Mesendoderm (in vitro differentiated cells): ENCODE measurements around the gene ZNF586.
A peak's percentile ranks its signal among the peaks of the same experiment; 100 is the strongest.
"Not testable (repeated sequence)": the region's sequence is repeated elsewhere in the genome, so short reads cannot be mapped to it uniquely, and the experiment has no call there.

Experiments
- DNase-seq: peaks from one replicate; pipeline ENCODE4 v3.0.0; 2013
- H2AK5ac ChIP-seq: 2 replicates; pipeline ENCODE4 v1.6.1; 2013; ENCODE audit warnings: low read length, inconsistent platforms
- H2BK120ac ChIP-seq: 2 replicates; pipeline ENCODE4 v1.6.1; 2013; ENCODE audit warnings: low read depth, mild to moderate bottlenecking, low read length, moderate library complexity, mixed read lengths
- H2BK15ac ChIP-seq: replicated peaks from 2 replicates; pipeline ENCODE4 v1.6.1; 2013; ENCODE audit warnings: low read depth, mild to moderate bottlenecking, moderate library complexity
- H2BK5ac ChIP-seq: 2 replicates; pipeline ENCODE4 v1.6.1; 2013; ENCODE audit warnings: low read length, inconsistent platforms
- H3K18ac ChIP-seq: 2 replicates; pipeline ENCODE4 v1.6.1; 2013; ENCODE audit warnings: mild to moderate bottlenecking, low read length, mixed read lengths
- H3K23ac ChIP-seq: one replicate; pipeline ENCODE4 v1.6.1; 2013; ENCODE audit warnings: low read length
- H3K27ac ChIP-seq: 2 replicates; pipeline ENCODE4 v1.5.1; 2013; ENCODE audit warnings: low read depth, mild to moderate bottlenecking, inconsistent platforms, low read length, moderate library complexity
- H3K27me3 ChIP-seq: 2 replicates; pipeline ENCODE4 v1.6.1; 2013; ENCODE audit warnings: low read length, control low read depth, mild to moderate bottlenecking, inconsistent platforms; ENCODE audit not compliant: insufficient read depth, poor library complexity
- H3K36me3 ChIP-seq: 2 replicates; pipeline ENCODE4 v1.6.1; 2013; ENCODE audit warnings: low read length, inconsistent platforms; ENCODE audit not compliant: control insufficient read depth, insufficient read depth
- H3K4ac ChIP-seq: one replicate; pipeline ENCODE4 v1.6.1; 2013; ENCODE audit warnings: low read depth, mild to moderate bottlenecking, low read length, moderate library complexity
- H3K4me1 ChIP-seq: 2 replicates; pipeline ENCODE4 v1.6.1; 2013; ENCODE audit warnings: low read depth, low read length, inconsistent platforms; ENCODE audit not compliant: control insufficient read depth
- H3K4me2 ChIP-seq: 2 replicates; pipeline ENCODE4 v1.6.1; 2013; ENCODE audit warnings: low read length
- H3K4me3 ChIP-seq: 2 replicates; pipeline ENCODE4 v1.5.1; 2013; ENCODE audit warnings: mild to moderate bottlenecking, low read length
- H3K56ac ChIP-seq: one replicate; pipeline ENCODE4 v1.6.1; 2013; ENCODE audit warnings: low read length
- H3K79me1 ChIP-seq: 2 replicates; pipeline ENCODE4 v1.6.1; 2013; ENCODE audit warnings: low read length, inconsistent platforms
- H3K79me2 ChIP-seq: 2 replicates; pipeline ENCODE4 v1.6.1; 2013; ENCODE audit warnings: mild to moderate bottlenecking, low read length; ENCODE audit not compliant: control insufficient read depth, insufficient read depth
- H3K9ac ChIP-seq: 2 replicates; pipeline ENCODE4 v1.6.1; 2013; ENCODE audit warnings: low read length, inconsistent platforms
- H4K5ac ChIP-seq: one replicate; pipeline ENCODE4 v1.6.1; 2013; ENCODE audit warnings: low read length
- H4K8ac ChIP-seq: one replicate; pipeline ENCODE4 v1.6.1; 2013; ENCODE audit warnings: low read depth, mild to moderate bottlenecking, control low read depth, low read length, moderate library complexity
- WGBS: extraction: QIAGEN DNeasy Blood & Tissue Kit; methylation state at CpG from one replicate; pipeline ENCODE4 v1.1.7; 2013; ENCODE audit warnings: low lambda C conversion rate, missing lambda C conversion rate; ENCODE audit not compliant: insufficient coverage; ENCODE audit errors: extremely low coverage; 5-methylcytosine and 5-hydroxymethylcytosine counted together

Gene ZNF586

DNA sequence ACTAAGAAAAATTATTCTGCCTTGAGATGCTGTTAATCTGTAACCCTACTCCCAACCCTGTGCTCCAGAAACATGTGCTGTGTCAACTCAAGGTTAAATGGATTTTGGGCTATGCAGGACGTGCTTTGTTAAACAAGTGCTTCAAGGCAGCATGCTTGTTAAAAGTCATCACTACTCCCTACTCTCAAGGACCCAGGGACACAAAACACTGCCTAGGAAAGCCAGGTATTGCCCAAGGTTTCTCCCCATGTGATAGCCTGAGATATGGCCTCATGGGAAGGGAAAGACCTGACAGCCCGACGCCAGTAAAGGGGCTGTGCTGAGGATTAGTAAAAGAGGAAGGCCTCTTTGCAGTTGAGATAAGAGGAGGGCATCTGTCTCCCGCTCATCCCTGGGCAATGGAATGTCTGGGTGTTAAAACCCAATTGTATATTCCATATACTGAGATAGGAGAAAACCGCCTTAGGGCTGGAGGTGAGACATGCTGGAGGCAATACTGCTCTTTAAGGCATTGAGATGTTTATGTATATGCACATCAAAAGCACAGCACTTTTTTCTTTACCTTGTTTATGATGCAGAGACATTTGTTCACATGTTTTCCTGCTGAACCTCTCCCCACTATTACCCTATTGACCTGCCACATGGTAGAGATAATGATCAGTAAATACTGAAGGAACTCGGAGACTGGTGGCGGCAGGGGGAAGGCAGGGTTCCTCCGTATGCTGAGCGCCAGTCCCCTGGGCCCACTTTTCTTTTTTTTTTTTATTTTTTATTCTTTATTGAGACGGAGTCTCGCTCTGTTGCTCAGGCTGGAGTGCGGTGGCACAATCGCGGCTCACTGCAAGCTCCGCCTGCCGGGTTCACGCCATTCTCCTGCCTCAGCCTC lies 41.2 kb downstream of the ZNF586 start:
- not testable (repeated sequence) for H2BK120ac ChIP-seq, H4K8ac ChIP-seq, H3K23ac ChIP-seq, H3K56ac ChIP-seq, H3K4me2 ChIP-seq, H2BK5ac ChIP-seq, H3K9ac ChIP-seq, H3K4ac ChIP-seq, H3K4me1 ChIP-seq, H2AK5ac ChIP-seq, H3K36me3 ChIP-seq, H2BK15ac ChIP-seq, H4K5ac ChIP-seq, H3K18ac ChIP-seq, H3K4me3 ChIP-seq, H3K27me3 ChIP-seq
- Histone ChIP-seq H3K27ac (peak overlapping the region; percentile 13), H3K79me1 (peaks cover 13% of the 10 kb centered on the region), H3K79me2 (peaks cover 32% of the 10 kb centered on the region)
- no CpG with 5 or more reads among the region's 17 CpGs for WGBS
- peak; percentile 95 for DNase-seq

DNA sequence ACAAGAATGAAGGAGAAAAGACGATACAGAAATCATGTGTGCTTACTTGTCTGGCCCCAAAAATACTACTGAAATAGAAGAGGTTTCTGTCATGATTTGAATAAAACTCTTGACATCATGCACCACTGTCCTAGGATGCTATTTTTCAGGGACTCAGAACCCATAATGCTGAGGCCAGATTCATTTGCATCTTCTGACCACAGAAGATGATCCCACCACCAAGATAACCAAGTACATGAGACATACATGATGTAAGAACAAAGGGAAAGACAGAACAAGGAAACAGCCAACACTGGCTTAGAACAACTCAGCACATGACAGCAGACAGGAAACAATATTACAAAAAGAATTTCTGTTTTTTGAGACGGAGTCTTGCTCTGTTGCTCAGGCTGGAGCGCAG lies 42.8 kb downstream of the ZNF586 start:
- H2BK15ac ChIP-seq: no peak overlapping the region
- H3K4me2 ChIP-seq: peak overlapping the region; percentile 23
- peaks cover 5% of the 10 kb centered on the region for H3K36me3 ChIP-seq
- H2BK5ac ChIP-seq: no peak overlapping the region
- no CpG with 5 or more reads among the region's 3 CpGs for WGBS
- no peak overlapping the region for H3K27ac ChIP-seq
- H3K79me2 ChIP-seq: peaks cover 30% of the 10 kb centered on the region
- no peak overlapping the region for H4K5ac ChIP-seq
- H2BK120ac ChIP-seq: no peak overlapping the region
- no peak overlapping the region for H3K56ac ChIP-seq
- no peak overlapping the region for H3K4me3 ChIP-seq
- H3K9ac ChIP-seq: no peak overlapping the region
- H3K23ac ChIP-seq: no peak overlapping the region
- H3K4ac ChIP-seq: no peak overlapping the region
- H4K8ac ChIP-seq: no peak overlapping the region
- H2AK5ac ChIP-seq: no peak overlapping the region
- peaks cover 3% of the 10 kb centered on the region for H3K4me1 ChIP-seq
- peaks cover 12% of the 10 kb centered on the region for H3K79me1 ChIP-seq
- no peak overlapping the region for H3K18ac ChIP-seq
- no peak for DNase-seq
- no peaks in the 10 kb centered on the region for H3K27me3 ChIP-seq

DNA sequence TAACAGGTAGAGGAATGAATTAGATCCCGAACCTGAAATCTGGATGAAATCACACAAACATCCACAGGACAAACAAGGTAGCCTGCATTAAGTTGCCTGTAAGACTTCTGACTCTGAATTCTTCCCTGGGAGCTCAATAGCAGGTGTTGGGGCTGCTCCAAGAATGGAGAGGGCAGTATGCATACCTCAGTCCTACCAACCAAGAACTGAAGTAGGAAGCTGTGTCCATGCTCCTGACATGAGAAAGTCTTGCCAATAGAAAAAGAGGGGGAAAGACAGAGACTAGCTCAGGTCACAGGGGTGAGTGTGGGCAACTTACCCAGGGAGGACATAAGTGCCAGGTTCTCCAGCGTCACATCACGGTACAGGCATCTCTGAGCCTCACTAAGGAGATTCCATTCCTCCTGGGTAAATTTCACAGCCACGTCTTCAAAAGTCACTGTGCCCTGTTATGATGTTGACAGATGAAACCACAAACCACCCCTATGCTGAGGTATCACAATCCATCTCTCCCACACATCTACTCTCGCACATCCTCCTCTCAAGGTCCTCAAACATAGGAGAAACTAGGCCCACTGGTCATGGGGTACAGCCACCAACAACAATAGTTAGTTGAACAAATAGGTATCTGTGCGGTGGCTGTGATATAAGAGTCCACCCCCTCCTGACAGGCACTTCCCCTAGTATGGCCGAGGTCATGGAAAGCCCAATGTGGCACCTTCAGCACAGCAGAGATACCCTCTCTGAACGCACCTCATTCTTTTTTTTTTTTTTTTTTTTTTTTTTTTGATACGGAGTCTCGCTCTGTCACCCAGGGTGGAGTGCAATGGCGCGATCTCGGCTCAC lies 43.7 kb downstream of the ZNF586 start:
- H2BK120ac ChIP-seq, H3K4me2 ChIP-seq, H3K4ac ChIP-seq, H3K4me1 ChIP-seq, H4K8ac ChIP-seq, H3K27ac ChIP-seq, H3K56ac ChIP-seq, H2BK5ac ChIP-seq, DNase-seq, H3K23ac ChIP-seq, H2AK5ac ChIP-seq, H3K18ac ChIP-seq, H4K5ac ChIP-seq, H3K27me3 ChIP-seq, H3K36me3 ChIP-seq, H3K4me3 ChIP-seq, H2BK15ac ChIP-seq: not testable (repeated sequence)
- Histone ChIP-seq H3K9ac (peak overlapping the region; percentile 42), H3K79me2 (peaks cover 28% of the 10 kb centered on the region), H3K79me1 (peaks cover 11% of the 10 kb centered on the region)
- WGBS: no CpG with 5 or more reads among the region's 13 CpGs

DNA sequence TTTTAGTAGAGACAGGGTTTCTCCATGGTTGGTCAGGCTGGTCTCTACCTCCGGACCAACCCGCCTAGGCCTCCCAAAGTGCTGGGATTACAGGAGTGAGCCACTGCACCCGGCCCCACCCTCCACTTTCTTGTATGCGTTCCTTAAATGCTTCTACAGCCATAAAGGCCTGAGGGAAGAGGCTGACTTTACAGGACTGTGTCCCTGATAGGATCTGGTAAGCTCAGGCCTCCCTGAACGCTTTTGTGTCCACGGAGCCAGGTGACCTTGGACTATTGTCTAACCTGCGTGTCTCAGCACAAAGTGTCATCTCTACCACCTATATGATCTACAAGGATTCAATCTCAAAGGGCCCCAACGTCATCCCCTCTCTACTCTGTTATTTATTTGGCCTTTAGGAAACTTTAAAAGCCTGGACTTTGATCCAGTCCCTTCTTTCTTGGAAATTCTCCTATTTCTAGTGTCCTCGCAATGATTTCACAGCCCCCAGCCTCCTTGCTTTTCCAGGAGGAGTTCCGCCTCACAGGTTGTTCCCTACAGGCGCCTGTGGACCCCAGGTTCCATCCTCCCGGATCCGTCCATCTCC lies 44.5 kb downstream of the ZNF586 start:
- Histone ChIP-seq H2BK15ac (no peak overlapping the region), H4K8ac (no peak overlapping the region), H3K9ac (peak overlapping the region; percentile 94), H3K27me3 (no peaks in the 10 kb centered on the region), H3K4me3 (peak overlapping the region; percentile 87), H4K5ac (no peak overlapping the region), H3K23ac (no peak overlapping the region), H3K56ac (peak overlapping the region; percentile 98), H3K4me2 (peak overlapping the region; percentile 60), H3K4ac (peak overlapping the region; percentile 28), H3K4me1 (peaks cover 3% of the 10 kb centered on the region), H3K18ac (peak overlapping the region; percentile 35), H3K27ac (no peak overlapping the region), H2BK120ac (no peak overlapping the region), H3K79me2 (peaks cover 28% of the 10 kb centered on the region), H2BK5ac (peak overlapping the region; percentile 86), H3K79me1 (peaks cover 7% of the 10 kb centered on the region), H2AK5ac (no peak overlapping the region), H3K36me3 (peaks cover 1% of the 10 kb centered on the region)
- peak; percentile 65 for DNase-seq
- WGBS: no CpG with 5 or more reads among the region's 13 CpGs

DNA sequence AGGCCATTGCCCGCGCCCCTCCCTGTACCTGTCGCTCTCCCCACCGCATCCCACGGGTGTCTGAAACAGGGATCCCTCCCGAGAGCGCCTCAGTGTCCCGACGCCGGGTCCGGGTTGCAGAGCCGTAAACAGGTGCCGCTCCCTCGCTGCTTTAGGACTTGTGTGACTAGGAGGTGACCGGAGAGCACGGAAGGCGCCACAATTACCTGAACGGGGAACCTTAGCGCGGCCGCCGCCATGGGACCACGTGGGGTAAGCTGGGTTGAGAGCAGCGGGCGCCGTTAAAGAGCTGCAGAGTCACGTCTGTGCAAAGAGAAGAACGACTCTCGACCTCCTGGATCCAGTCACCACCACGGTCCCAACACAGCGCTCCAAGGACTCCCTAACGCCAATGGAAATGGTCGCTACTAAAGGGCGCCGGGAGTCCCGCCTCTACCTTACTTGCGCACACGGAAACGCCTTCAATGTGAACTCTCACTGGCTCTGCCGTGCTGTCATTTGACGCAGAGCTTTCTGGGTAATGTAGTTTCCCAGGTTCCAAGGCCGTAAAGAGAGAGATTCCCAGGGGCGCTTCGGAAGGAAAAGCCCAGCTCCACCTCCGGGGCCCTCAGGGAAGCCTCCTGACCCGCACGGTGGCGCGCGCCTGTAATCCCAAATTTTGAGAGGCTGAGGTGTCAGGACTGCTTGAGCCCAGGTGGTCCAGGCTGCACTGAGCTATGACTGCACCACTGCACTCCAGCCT lies 45.2 kb downstream of the ZNF586 start, which contains the start of gene ZNF552:
TSS of gene ZNF552 (minus strand) at position 409 of the 742 bp plus-strand sequence. CDS start at position 239, 170 bp downstream.
- peak within 1 kb of the TSS; percentile 60 for H3K4me2 ChIP-seq
- H3K79me1 ChIP-seq: peaks cover 6% of the 10 kb centered on the region
- no CpG with 5 or more reads among the region's 50 CpGs for WGBS
- peak within 1 kb of the TSS; percentile 86 for H2BK5ac ChIP-seq
- peak within 1 kb of the TSS; percentile 98 for H3K56ac ChIP-seq
- H4K5ac ChIP-seq: no peak within 1 kb of the TSS
- H4K8ac ChIP-seq: no peak within 1 kb of the TSS
- peak within 1 kb of the TSS; percentile 87 for H3K4me3 ChIP-seq
- peak within 1 kb of the TSS; percentile 42 for H3K27ac ChIP-seq
- no peak within 1 kb of the TSS for H2AK5ac ChIP-seq
- H2BK15ac ChIP-seq: no peak within 1 kb of the TSS
- H3K4me1 ChIP-seq: peaks cover 2% of the 10 kb centered on the region
- peak; percentile 99 for DNase-seq
- H3K18ac ChIP-seq: peak within 1 kb of the TSS; percentile 35
- peaks cover 1% of the 10 kb centered on the region for H3K36me3 ChIP-seq
- no peaks in the 10 kb centered on the region for H3K27me3 ChIP-seq
- H3K23ac ChIP-seq: no peak within 1 kb of the TSS
- H2BK120ac ChIP-seq: no peak within 1 kb of the TSS
- H3K9ac ChIP-seq: peak within 1 kb of the TSS; percentile 94
- peaks cover 27% of the 10 kb centered on the region for H3K79me2 ChIP-seq
- H3K4ac ChIP-seq: peak within 1 kb of the TSS; percentile 28
